ENCODE measurements around the gene UBC.

DNA sequence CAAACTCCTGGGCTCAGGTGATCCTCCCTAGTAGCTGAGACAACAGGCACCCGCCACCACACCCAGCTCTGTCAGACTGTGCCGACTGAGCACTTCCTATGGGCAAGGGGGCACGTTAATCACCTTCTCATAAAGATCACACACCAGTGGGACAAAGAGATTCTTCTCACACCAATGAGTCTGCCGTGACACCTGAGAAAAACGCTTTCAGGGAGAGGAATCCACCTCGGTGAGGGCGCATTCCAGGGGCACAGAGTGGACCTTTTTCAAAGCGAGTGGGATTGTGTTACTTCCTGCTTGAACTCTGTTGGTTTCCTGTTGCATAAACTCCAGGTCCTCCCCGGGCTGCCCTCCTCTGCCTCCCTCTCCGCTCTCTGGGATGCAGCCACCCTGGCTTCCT lies 33.3 kb downstream of the UBC start:
- TF ChIP-seq CTCF (IDR thresholded peaks at IDR 0.05) (no peak), POLR2A (IDR thresholded peaks at IDR 0.05) (no peak), POLR2AphosphoS5 (IDR thresholded peaks at IDR 0.05) (no peak), EP300 (IDR thresholded peaks at IDR 0.05) (no peak)

Data from stomach (tissue), 4 donors.